Smooth muscle cell of the umbilical artery (primary cell): Measurements from ENCODE around the gene CCL23. TPM values are rescaled to one million over a fixed set of nuclear protein-coding genes. Genes with fewer than 3 reads are reported as not detected.

Source experiments
- total RNA-seq: library from RNA; depleted of rRNA; stranded (reverse); fragments of >200 nt; gene quantifications from 2 replicates; pipeline ENCODE4 v1.2.3, GENCODE V29; 2014

The CCL23 gene
- total RNA-seq: not detected in 2 replicates

DNA sequence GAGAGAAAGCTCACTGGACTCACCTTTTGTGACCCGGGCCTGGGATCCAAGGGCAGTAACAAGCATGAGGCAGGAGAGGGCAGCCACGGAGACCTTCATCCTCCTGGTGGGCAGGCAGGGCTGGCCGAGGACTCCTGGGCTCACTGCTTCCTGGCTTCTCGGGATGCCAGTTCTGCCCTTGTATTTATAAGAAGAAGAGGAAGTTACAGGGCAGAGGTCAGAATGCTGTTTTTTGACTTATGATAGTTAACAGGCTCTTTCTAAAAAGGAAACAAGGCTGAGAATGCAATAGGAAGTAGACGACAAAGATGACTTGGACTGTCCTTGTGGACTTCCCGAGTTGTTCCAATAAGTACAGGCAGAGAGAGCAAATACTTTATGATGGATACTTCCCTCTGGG lies at the start of gene CCL23:
Gene CCL23, minus strand, starts transcription at position 174 of the 400 bp plus-strand sequence. Its CDS starts 75 bp downstream, at position 99.

GRCh38 chr17:36063786-36064541 lies 46.2 kb upstream of the CCL23 start, which contains the start of gene CCL18:
Gene CCL18 (plus strand): TSS chr17:36064272. CDS start chr17:36064343, 71 bp downstream.

DNA sequence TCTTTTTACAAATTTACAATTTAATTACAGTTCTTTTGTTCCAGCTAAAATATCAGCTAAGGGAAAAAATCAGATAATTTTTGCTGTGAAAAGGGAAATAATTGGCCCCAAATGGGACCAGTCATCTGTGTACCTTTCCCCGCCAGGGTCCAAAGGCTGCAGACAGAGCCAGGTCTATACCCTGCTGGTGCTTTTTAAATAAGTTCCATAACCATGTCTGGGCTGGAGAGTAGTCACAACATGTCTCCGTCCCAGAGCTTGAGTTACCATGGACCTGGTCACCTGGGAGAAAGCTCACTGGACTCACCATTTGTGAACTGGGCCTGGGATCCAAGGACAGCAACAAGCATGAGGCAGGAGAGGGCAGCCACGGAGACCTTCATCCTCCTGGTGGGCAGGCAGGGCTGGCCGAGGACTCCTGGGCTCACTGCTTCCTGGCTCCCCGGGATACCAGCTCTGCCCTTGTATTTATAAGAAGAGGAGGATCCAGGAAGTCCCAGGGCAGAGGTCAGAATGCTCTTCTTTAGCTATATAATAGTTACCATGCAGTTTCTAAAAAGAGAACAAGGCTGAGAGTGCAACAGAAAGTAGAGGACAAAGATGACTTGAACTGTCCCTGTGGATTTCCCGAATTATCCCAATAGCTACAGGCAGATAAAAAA lies 16.5 kb downstream of the CCL23 start, which contains the start of gene CCL15:
Gene CCL15, minus strand, starts transcription at position 444 of the 662 bp plus-strand sequence. Its CDS starts 61 bp downstream, at position 383.

DNA sequence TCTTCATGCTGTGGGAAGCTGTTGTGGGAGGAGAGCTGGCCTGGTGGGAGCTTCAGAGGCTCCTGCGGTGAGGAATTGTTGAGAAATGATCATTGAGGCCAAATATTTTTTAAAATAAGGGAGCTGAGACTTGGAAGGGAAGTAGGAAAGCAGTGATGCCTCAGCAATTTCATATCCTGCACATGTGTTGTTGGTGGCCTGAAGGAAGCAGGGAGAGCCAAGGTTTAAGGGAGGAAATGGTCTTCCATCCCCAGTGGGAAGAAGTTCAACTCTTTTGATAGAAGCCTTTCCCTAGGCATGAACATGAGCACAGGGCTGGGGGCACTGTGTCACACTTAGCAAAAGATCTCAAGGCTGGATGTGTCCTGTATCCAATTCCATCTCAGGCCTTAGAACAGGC lies 31.1 kb downstream of the CCL23 start, which contains the start of gene CCL14:
Gene CCL14, minus strand, starts transcription at position 87 of the 400 bp plus-strand sequence. Its CDS starts 80 bp downstream, at position 7.

DNA sequence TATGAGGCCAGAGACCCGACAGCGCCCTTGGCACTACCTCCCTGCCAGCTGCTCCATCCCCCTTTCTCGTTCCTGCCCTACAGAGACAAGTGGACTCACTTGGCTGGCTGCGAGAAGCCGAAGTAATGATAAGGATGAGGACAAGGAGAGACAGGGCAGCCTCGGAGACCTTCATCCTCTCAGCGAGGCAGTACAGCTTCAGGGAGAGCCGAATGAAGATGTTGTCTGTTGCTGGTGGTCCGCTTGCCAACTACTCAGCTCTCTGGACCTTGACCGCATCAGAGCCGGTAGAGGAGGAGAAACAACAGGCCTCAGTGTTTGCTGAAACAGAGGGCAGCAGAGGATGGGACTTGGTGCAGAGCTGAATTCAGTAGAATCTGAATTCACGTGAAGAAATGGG lies 36.5 kb downstream of the CCL23 start, which contains the start of gene CCL16:
Gene CCL16, minus strand, starts transcription at position 252 of the 400 bp plus-strand sequence. Its CDS starts 77 bp downstream, at position 175.

Other genes with a start within 250 kb of the CCL23 start
- 1.3 and 3.3 TPM in 2 replicates for gene MMP28, start 222.3 kb downstream of the CCL23 start, total RNA-seq
- gene TAF15, start 208.5 kb downstream of the CCL23 start, total RNA-seq: 78.4 and 91.3 TPM in 2 replicates
- not detected in 2 replicates for gene HEATR9, start 149.1 kb downstream of the CCL23 start, total RNA-seq
- under 0.01 and 0.14 TPM in 2 replicates for gene CCL5, start 137.6 kb downstream of the CCL23 start, total RNA-seq
- gene RDM1, start 87.2 kb downstream of the CCL23 start, total RNA-seq: 0.30 and 0.46 TPM in 2 replicates
- not detected in 2 replicates for gene LYZL6, start 74.3 kb downstream of the CCL23 start, total RNA-seq
- gene CCL16, start 36.5 kb downstream of the CCL23 start, total RNA-seq: not detected in 2 replicates
- not detected in 2 replicates for gene CCL14, start 31.2 kb downstream of the CCL23 start, total RNA-seq
- not detected in 2 replicates for gene CCL15, start 16.4 kb downstream of the CCL23 start, total RNA-seq
- gene CCL18, start 46.3 kb upstream of the CCL23 start, total RNA-seq: not detected in 2 replicates
- not detected in 2 replicates for gene CCL3, start 72.2 kb upstream of the CCL23 start, total RNA-seq
- not detected in 2 replicates for gene CCL4, start 85.9 kb upstream of the CCL23 start, total RNA-seq
- gene TBC1D3B, start 158.7 kb upstream of the CCL23 start, total RNA-seq: 0.89 and 0.92 TPM in 2 replicates
- gene CCL3L1, start 178.8 kb upstream of the CCL23 start, total RNA-seq: not detected in 2 replicates
- gene CCL4L2, start 193.1 kb upstream of the CCL23 start, total RNA-seq: not detected in 2 replicates
- gene TBC1D3I, start 246.6 kb upstream of the CCL23 start, total RNA-seq: 0.18 TPM in 1 of 2 replicates, not detected in the other